Embryonic facial prominence (tissue), 1 donor: ENCODE data around the gene ZNF844.
A peak's percentile ranks its signal among the peaks of the same experiment; 100 is the strongest.
"Not testable (repeated sequence)": the region's sequence is repeated elsewhere in the genome, so short reads cannot be mapped to it uniquely, and the experiment has no call there.

Source experiments
- DNase-seq: peaks from one replicate; pipeline ENCODE4 v3.0.0-alpha.2; 2016; ENCODE audit errors: extremely low spot score

The ZNF844 gene

DNA sequence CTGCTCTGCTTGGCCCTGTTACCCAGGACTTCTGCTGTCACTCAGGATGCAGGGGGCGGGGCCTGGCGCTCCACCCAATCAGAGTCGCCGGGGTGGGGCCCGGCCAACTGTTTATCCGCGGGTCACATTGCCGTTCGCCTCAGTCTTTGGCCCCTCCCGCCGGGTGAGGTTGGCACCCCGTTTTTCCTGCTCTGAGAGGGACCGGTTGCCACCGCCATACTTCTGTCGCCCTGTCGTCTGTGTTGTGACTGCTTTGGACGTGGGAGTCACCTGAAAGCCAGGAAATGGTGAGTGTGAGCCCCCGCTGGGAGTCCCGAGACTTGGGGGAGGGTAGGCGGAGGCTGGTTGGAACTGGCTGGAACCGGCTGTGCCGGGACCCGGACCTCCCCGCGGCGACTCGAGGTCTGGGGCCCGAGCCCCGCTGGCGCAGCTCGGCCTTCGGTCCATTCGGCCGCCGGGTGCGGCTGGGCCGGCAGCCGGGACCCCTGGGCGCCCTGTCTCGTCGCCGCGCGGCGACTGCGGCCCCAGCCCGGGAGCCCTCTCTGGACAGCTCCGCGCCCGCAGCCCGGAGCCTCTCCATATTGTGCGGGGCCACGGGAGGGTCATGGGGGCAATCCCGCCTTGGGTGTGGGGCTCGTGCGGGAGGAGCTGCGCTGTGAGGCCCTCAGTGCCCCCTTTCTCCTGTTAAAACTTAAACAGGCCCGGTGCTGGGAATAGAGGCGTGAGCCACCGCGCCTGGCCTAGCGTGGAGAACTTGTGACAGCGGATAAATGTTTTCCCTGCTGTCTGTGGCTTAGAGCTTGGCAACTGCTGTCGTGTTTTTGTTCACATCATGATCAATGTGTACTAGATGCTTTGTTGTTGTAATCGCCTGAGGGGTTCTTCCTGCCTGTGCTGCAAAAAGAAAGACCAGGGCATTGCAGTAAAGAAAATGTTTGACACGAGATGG lies at the start of gene ZNF844:
Gene ZNF844, plus strand, starts transcription at position 142 of the 949 bp plus-strand sequence. Its CDS starts 143 bp downstream, at position 285.
- peak; percentile 62 for DNase-seq

DNA sequence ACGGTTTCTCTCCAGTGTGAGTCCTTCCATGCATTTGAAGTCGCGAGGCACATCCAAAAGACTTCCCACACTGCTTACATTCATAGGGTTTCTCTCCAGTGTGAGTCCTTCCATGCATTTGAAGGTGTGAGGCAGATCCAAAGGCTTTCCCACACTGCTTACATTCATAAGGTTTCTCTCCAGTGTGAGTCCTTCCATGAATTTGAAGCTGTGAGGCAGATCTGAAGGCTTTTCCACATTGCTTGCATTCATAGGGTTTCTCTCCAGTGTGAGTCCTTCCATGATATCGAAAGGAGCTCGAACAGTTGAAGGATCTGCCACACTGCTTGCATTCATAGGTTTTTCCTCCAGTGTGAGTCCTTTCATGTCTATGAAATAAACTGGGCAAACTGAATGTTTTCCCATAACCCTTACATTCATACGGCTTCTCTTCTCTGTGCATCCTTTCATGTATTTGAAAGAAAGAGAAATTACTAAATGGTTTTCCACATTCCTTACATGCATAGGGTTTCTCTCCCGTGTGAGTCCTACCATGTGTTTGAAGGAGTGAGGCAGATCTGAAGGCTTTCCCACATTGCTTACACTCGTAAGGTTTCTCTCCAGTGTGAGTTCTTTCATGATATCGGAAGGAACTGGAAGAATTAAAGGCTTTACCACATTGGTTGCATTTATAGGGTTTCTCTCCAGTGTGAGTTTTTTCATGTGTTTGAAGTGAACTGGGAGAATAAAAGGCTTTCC lies 49.3 kb upstream of the ZNF844 start:
- DNase-seq = no peak

DNA sequence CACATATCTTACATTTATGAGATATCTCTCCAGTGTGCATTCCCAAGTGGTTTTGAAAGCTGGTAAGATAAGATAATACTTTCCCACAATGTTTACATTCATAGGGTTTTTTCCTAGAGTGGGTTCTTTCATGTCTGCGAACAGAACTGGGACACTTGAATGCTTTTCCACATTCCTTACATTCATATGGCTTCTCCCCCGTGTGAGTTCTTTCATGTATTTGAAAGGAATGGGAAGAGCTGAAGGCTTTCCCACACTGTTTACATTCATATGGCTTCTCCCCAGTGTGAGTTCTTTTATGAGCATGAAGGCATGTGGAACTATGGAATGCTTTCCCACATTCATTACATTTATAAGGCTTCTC lies 48.8 kb upstream of the ZNF844 start:
- DNase-seq = no peak

DNA sequence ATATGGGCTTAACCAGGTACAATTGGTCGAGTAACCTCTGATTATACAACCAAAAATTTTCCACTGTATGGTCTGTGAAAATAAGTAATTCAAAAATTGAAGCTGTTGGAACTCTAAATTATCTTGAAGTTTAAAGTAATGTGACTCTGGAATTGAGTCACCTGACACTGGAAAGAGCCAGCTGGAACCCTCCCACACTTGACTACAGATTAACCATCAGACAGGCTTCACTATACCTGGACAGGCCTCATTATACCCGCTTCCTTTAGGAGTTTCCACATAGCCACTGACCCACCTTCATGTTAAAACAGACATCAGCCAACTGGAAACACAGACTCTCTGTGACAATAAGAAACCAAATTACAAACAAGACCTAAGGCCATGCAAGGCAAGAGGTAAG lies 30.3 kb upstream of the ZNF844 start:
- no peak for DNase-seq

DNA sequence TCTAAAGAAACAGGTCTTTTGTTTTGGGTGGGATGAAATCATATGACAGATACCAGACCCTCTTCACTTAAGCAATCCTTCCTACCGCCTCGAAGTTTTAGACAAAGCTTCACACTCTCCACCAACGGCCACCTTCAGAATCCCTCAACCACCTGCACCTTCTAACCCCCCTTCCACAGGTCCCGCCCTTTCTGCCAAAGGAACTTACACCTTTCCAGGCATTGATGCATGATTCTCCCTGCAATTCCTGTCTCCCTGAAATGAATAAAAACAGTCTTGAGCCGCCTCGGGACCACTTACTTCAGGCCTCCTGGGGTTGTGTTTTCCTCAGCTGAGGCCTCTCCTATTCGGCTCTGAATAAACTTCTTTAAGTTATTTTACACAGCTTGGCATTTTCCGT lies 29.9 kb upstream of the ZNF844 start:
- no peak for DNase-seq

DNA sequence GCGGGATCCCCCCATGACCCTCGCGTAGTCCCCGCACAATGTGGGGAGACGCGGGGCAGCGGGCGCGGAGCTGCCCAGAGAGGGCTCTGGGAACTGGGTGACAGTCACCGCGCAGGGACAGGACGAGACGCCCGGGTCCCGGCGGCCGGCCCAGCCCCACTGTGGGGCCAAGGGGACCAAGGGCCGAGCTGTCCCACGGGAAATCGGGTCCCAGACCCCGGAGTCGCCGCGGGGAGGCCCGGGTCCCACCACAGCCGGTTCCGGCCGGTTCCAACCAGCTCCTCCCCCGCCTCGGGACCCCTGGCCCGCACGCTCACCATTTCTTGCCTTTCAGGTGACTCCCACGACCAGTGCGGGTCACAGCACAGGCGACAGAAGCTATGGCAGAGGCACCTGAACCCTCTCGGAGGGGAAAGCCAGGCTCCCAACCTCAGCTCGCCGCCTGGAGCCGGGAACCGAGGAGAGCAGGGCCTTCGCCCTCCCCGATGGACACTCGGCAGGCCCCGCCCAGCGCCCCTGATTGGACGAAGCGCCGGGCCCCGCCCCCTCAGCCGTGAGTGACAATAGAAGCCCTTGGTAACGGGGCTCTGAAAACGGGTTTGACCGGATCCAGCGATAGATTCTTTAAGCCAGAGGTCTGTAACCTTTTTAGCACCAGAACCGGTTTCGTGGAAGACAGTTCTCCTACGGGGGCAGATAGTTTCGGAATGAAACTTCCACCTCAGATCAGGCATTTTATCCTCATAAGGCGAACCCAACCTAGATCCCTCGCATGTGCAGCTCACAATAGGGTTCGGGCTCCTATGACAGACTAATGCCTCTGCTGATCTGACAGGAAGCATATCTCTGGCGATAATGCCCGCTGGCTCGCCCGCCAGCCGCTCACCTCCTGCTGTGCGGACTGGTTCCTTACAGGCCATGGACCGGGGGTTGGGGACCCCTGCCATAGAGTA lies 29.0 kb upstream of the ZNF844 start, which contains the start of gene ZNF433:
Gene ZNF433, minus strand, starts transcription at position 460 of the 953 bp plus-strand sequence. Its CDS starts 140 bp downstream, at position 320.
- DNase-seq = peak; percentile 85

DNA sequence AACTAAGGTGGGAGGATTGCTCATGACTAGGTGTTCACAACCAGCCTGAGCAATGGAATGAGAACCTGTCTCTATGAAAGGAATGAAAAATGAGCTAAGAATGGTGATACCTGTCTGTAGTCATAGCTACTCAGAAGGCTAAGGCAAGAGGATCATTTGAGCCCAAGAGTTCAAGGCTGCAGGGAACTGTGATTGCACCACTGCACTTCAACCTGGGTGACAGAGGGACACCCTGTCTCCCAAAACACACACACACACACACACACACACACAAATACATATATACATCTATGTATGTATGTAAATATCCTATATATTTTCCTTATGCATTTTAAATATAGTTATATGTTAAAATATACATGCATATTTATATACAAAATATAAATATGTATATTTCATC lies 21.6 kb upstream of the ZNF844 start:
- no peak for DNase-seq

DNA sequence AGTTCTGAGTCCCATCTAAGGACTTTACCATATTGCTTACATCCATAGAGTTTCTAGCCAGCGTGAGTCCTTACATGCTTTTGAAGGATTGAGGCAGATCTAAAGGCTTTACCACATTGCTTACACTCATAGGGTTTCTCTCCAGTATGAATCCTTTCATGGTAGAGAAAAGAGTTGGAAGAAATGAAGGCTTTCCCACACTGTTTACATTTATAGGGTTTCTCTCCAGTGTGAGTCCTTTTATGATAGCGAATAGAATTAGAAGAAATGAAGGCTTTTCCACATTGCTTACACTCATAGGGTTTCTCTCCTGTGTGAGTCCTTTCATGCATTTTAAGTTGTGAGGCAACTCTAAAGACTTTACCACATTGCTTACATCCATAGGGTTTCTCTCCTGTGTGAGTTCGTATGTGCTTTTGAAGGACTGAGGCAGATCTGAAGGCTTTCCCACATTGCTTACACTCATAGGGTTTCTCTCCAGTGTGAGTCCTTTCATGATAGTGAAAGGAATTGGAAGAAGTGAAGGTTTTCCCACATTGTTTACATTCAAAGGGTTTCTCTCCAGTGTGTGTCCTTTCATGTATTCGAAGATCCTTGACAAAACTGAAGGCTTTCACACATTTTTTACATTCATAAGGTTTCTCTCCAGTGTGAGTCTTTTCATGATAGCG lies 20.6 kb upstream of the ZNF844 start:
- no peak for DNase-seq

DNA sequence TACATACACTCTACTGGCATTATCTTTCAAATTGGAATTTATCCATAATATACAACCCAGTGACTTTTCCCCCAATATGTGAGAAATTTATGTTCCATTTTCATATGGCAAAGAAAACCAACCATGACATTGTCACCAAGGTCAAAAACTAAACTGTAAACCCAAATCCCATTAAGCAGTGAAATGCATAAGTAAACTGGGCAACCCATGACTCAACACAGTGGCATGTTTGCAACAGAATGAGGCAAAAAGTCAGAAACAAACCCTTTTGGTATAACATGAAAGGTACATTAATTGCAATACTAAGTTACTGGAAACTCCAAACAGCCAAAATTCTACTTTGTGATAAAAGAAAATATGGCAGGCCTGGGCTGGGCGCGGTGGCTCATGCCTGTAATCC lies 16.7 kb upstream of the ZNF844 start:
- no peak for DNase-seq

DNA sequence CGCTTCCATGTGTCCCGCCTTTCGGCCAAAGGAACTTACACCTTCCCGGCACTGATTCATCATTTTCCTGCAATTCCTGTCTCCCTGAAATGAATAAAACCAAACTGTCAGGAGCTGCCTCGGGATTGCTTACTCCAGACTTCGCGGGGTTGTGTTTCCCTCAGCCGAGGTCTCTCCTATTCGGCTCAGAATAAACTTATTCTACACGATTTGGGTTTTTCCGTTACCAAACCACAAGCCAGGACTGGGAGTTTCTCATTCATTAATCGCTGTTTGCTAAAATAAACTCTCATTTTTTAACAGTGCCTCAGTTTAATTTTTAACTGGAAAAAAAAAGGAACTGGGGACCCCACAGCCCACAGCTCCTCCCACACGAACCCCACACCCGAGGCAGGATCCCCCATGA lies 12.4 kb upstream of the ZNF844 start:
- DNase-seq = no peak

DNA sequence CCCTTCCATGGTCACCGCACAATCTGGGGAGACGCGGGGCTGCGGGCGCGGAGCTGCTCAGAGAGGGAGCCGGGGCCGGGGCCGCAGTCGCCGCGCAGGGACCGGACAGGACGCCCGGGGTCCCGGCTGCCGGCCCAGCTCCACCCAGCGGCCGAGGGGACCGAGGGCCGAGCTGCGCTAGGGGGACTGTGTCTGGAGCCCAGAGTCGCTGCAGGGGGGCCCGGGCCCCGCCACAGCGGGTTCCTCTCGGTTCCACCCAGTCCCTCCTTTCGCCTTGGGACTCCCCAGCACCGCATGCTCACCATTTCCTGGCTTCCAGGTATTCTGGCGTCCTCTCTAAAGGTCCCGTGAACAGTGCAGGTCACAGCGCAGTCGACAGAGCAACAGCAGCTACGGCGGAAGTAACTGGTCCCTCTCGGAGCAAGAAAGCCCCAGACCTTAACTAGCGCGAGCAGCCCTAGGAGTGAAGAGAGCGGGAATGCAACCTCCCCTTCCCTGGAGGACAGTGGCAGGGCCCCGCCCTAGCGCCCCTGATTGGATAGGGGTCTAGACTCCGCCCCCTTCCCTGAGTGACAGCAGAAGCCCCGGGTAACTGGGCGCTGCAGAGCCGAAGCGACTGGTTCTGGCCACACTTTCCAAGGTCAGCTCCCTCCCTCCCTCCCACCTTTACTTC lies 11.9 kb upstream of the ZNF844 start, which contains the start of gene ZNF878:
Gene ZNF878, minus strand, starts transcription at position 465 of the 673 bp plus-strand sequence. Its CDS starts 160 bp downstream, at position 305.
- peak; percentile 70 for DNase-seq

DNA sequence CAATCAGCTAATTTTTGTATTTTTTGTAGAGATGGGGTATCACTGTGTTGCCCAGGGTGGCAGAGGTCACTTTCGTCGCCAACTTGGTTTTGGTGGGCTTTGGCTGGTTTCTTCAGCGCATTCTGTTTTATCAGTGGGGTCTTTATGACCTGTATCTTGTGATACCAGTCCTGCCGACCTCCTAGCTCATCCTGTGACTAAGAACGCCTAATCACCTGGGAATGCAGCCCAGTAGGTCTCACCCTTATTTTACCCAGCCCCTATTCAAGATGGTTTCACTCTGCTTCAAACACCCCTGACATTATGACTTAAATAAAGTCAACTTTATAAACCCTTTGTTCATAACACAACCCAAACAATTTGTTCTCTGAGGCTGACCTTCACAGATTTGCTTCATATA lies 8.7 kb upstream of the ZNF844 start:
- no peak for DNase-seq

DNA sequence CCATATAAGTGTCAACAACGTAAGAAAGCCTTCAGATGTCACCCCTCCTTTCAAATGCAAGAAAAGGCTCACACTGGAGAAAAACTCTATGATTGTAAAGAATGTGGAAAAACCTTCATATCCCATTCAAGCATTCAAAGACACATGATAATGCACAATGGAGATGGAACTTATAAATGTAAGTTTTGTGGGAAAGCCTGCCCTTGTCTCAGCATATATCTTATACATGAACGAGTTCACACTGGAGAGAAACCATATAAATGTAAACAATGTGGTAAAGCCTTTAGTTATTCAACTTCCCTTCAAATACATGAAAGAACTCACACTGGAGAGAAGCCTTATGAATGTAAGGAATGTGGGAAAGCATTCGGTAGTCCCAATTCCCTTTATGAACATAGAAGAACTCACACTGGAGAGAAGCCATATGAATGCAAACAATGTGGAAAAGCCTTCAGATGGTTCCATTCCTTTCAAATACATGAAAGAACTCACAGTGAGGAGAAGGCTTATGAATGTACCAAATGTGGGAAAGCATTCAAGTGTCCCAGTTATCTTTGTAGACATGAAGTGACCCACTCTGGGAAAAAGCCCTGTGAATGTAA lies 11.1 kb downstream of the ZNF844 start:
- DNase-seq = no peak

DNA sequence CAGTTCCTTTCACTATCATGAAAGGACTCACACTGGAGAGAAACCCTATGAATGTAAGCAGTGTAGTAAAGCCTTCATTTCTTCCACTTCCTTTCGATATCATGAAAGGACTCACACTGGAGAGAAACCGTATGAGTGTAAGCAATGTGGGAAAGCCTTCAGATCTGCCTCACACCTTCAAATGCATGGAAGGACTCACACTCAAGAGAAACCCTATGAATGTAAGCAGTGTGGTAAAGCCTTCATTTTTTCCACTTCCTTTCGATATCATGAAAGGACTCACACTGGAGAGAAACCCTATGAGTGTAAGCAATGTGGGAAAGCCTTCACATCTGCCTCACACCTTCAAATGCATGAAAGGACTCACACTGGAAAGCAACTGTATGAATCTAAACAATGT lies 11.8 kb downstream of the ZNF844 start:
- DNase-seq = not testable (repeated sequence)

DNA sequence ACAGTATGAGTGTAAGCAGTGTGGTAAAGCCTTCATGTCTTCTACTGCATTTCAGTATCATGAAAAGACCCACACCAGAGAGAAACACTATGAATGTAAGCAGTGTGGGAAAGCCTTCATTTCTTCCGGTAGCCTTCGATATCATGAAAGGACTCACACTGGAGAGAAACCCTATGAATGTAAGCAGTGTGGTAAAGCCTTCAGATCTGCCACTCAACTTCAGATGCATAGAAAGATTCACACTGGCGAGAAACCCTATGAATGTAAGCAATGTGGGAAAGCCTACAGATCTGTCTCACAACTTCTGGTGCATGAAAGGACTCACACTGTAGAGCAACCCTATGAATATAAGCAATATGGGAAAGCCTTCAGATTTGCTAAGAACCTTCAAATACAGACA lies 12.8 kb downstream of the ZNF844 start:
- DNase-seq = no peak

DNA sequence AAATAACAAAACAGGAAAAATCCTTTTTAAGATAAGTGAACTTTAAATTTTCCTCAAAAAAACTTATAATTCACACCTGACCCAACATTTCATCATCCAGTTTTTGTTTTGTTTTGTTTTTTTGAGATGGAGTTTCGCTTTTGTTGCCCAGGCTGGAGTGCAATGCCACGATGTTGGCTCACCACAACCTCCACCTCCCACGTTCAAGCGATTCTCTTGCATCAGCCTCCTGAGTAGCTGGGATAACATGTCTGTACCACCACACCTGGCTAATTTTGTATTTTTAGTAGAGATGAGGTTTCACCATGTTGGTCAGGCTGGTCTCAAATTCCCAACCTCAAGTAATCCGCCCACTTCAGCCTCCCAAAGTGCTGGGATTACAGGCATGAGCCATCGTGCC lies 18.8 kb downstream of the ZNF844 start:
- not testable (repeated sequence) for DNase-seq

DNA sequence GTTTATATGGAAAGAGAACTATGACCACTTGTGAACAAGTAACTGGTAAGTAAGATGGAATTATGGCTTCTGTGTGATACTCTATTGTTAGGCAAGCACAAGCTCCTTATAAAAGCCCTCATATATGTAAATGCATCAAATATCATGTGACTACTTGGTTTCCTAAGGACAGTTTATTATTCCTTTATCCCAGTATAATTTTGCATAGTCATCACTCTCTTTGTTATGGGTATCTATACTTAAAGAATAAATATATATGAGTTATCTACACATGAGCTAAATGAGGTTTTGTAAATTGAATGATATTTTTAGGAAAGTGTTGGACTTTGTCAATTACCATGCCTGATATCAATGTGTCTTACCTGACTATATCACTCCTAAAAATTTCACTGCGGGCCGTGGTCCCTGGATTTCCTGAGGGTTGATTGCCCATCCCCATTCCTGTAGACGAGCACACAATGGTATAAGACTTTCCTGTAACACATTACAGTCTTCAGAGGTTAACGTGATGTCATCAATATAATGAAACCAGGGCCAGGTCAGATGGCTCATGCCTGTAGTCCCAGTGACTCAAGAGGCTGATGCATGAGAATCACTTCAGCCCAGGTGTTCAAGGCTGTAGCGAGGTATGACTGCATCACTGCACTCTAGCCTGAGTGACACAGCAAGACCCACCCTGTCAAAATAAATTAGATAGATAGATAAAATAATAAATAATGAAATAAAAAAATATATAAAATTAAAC lies 20.7 kb downstream of the ZNF844 start:
- no peak for DNase-seq

DNA sequence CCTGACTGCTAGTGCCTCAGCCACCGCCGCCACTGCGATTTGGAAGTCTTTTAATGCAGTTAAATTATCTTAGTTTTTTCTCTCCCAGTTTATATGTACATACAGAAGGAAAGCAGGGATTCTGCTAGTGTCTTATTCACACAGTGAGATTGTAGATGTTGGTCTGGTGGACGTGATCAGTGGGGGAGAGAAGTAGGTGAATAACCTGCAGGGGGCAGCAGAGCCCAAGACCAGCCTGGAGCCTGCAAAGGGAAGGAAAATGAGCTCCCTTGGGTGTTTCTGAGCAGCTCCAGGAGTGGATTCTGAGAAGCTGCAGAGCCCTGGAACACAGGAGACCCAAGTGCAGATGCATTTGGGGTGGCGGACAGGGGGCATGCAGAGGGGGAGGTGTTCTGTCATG lies 26.3 kb downstream of the ZNF844 start:
- DNase-seq = peak; percentile 37
